H1 (cell line): ENCODE results near the gene MITF. TPM values are rescaled to one million over a fixed set of nuclear protein-coding genes. Genes with fewer than 3 reads are reported as not detected.

Experiments
- CTCF ChIA-PET: fragments of 300-600 bp; sonication (Branson Sonifier 250); formaldehyde crosslinking; loops from one replicate; lab custom pipeline; 2021; ENCODE audit not compliant: partially characterized antibody; lab: Charles Lee
- POLR2A ChIA-PET: fragments of 300-600 bp; sonication (Branson Sonifier 250); formaldehyde crosslinking; loops from one replicate; lab custom pipeline; 2021; ENCODE audit warnings: inconsistent platforms; ENCODE audit not compliant: partially characterized antibody; lab: Charles Lee
- DNase-seq, 2 experiments: peaks; one replicate each; pipeline versions ENCODE4 v3.0.0 to v3.0.0-alpha.2; 2010 to 2022; ENCODE audit warnings: low spot score in 2 of 2, low read depth in 1 of 2, mixed read lengths in 1 of 2
- FAIRE-seq: peaks from 2 replicates; lab custom pipeline; 2011; peaks lifted over from hg19 to GRCh38; lab: Jason Lieb, UNC
- H2AFZ ChIP-seq: 2 replicates; pipeline ENCODE4 v1.8.1; 2012; ENCODE audit warnings: low read length, inconsistent platforms
- H2AK5ac ChIP-seq: 2 replicates; pipeline ENCODE4 v1.6.1; 2013; ENCODE audit warnings: low read depth, low read length
- H2BK120ac ChIP-seq: replicated peaks from 2 replicates; pipeline ENCODE3; 2013; ENCODE audit warnings: low read depth, low read length, inconsistent platforms
- H2BK12ac ChIP-seq: 2 replicates; pipeline ENCODE4 v1.6.1; 2013; ENCODE audit warnings: low read depth, low read length
- H2BK15ac ChIP-seq: 2 replicates; pipeline ENCODE4 v1.6.1; 2013; ENCODE audit warnings: low read length
- H2BK20ac ChIP-seq: 2 replicates; pipeline ENCODE4 v1.6.1; 2013; ENCODE audit warnings: low read length
- H2BK5ac ChIP-seq: 2 replicates; pipeline ENCODE4 v1.6.1; 2013; ENCODE audit warnings: low read depth, low read length
- H3K14ac ChIP-seq: 2 replicates; pipeline ENCODE4 v1.6.1; 2013; ENCODE audit warnings: inconsistent platforms; ENCODE audit not compliant: insufficient read length
- H3K18ac ChIP-seq: 2 replicates; pipeline ENCODE4 v1.6.1; 2013; ENCODE audit warnings: low read length; ENCODE audit errors: extremely low read depth
- H3K23ac ChIP-seq: 2 replicates; pipeline ENCODE4 v1.6.1; 2013; ENCODE audit warnings: inconsistent platforms; ENCODE audit not compliant: insufficient read length
- H3K23me2 ChIP-seq: 2 replicates; pipeline ENCODE4 v1.6.1; 2013; ENCODE audit warnings: low read depth, low read length
- H3K27ac ChIP-seq: 2 replicates; pipeline ENCODE4 v1.6.1; 2011; ENCODE audit warnings: low read depth, low read length, inconsistent platforms
- H3K27me3 ChIP-seq, 4 experiments: replicated peaks in 1 of 4; 1 replicate in 1 of 4; 2 replicates in 3 of 4; pipeline versions ENCODE4 v1.6.1 to v1.8.1; 2011 to 2013; ENCODE audit warnings: low read length in 3 of 4, mild to moderate bottlenecking in 3 of 4, inconsistent platforms in 2 of 4, mixed read lengths in 2 of 4, moderate library complexity in 1 of 4; ENCODE audit not compliant: control insufficient read depth in 3 of 4, insufficient read depth in 3 of 4; ENCODE audit errors: extremely low read depth in 1 of 4
- H3K36me3 ChIP-seq, 4 experiments: 2 replicates each; pipeline versions ENCODE4 v1.6.1 to v1.8.1; 2011 to 2013; ENCODE audit warnings: mild to moderate bottlenecking in 4 of 4, low read length in 3 of 4, moderate library complexity in 2 of 4, control low read depth in 1 of 4, inconsistent platforms in 1 of 4; ENCODE audit not compliant: insufficient read depth in 4 of 4, control insufficient read depth in 2 of 4
- H3K4ac ChIP-seq: replicated peaks from 2 replicates; pipeline ENCODE3; 2013; ENCODE audit warnings: low read length, low read depth, mixed read lengths, inconsistent platforms; ENCODE audit not compliant: insufficient read length
- H3K4me1 ChIP-seq, 4 experiments: replicated peaks in 1 of 4; 1 replicate in 1 of 4; 2 replicates in 3 of 4; pipeline versions ENCODE4 v1.6.1 to v1.8.1; 2011 to 2013; ENCODE audit warnings: low read length in 3 of 4, inconsistent platforms in 2 of 4, mixed read lengths in 1 of 4; ENCODE audit not compliant: insufficient read depth in 4 of 4, control insufficient read depth in 3 of 4
- H3K4me2 ChIP-seq, 2 experiments: 2 replicates each; pipeline versions ENCODE4 v1.6.1 to v1.8.1; 2011 to 2013; ENCODE audit warnings: low read depth in 2 of 2, low read length in 2 of 2, control low read depth in 1 of 2, inconsistent platforms in 1 of 2, mild to moderate bottlenecking in 1 of 2; ENCODE audit not compliant: insufficient read depth in 1 of 2
- H3K4me3 ChIP-seq, 4 experiments: fragments of 200-600, 300-600 bp in 1 of 4; sonication (generic), shearing (Covaris generic), sonication (Bioruptor Twin) in 1 of 4; 2 replicates each; pipeline versions ENCODE4 v1.5.1 to v1.8.1; 2011 to 2016; ENCODE audit warnings: low read length in 4 of 4, low read depth in 3 of 4, control low read depth in 2 of 4, inconsistent platforms in 2 of 4, mild to moderate bottlenecking in 2 of 4, mixed read lengths in 1 of 4, moderate library complexity in 1 of 4; ENCODE audit not compliant: insufficient read depth in 2 of 4; ENCODE audit errors: extremely low read depth in 1 of 4
- H3K56ac ChIP-seq: replicated peaks from 2 replicates; pipeline ENCODE3; 2013; ENCODE audit warnings: low read depth, mild to moderate bottlenecking, mixed read lengths, low read length, inconsistent platforms; ENCODE audit not compliant: insufficient read length
- H3K79me1 ChIP-seq: 2 replicates; pipeline ENCODE4 v1.6.1; 2013; ENCODE audit warnings: low read depth, low read length, control low read depth
- H3K79me2 ChIP-seq, 2 experiments: 2 replicates each; pipeline versions ENCODE4 v1.6.1 to v1.8.1; 2012 to 2013; ENCODE audit warnings: low read length in 2 of 2, mild to moderate bottlenecking in 2 of 2, inconsistent platforms in 1 of 2; ENCODE audit not compliant: insufficient read depth in 2 of 2, control insufficient read depth in 1 of 2
- H3K9ac ChIP-seq, 4 experiments: replicated peaks in 1 of 4; 1 replicate in 1 of 4; 2 replicates in 3 of 4; pipeline versions ENCODE4 v1.6.1 to v1.8.1; 2011 to 2013; ENCODE audit warnings: low read depth in 3 of 4, low read length in 3 of 4, control low read depth in 2 of 4, mild to moderate bottlenecking in 2 of 4, moderate library complexity in 2 of 4, inconsistent platforms in 1 of 4; ENCODE audit errors: extremely low read depth in 1 of 4
- H3K9me3 ChIP-seq, 2 experiments: 2 replicates each; pipeline versions ENCODE4 v1.6.1 to v1.8.1; 2012 to 2013; ENCODE audit warnings: mild to moderate bottlenecking in 2 of 2, moderate library complexity in 2 of 2, control low read depth in 1 of 2, inconsistent platforms in 1 of 2, low read depth in 1 of 2, low read length in 1 of 2, mixed read lengths in 1 of 2; ENCODE audit not compliant: insufficient read depth in 2 of 2
- H4K20me1 ChIP-seq, 2 experiments: replicated peaks in 1 of 2; 2 replicates each; pipeline versions ENCODE3 to v1.8.1; 2011 to 2013; ENCODE audit warnings: inconsistent platforms in 2 of 2, low read length in 2 of 2, mild to moderate bottlenecking in 1 of 2; ENCODE audit not compliant: insufficient read depth in 2 of 2, control insufficient read depth in 1 of 2
- H4K5ac ChIP-seq: 2 replicates; pipeline ENCODE4 v1.6.1; 2013; ENCODE audit warnings: low read length, low read depth, mixed read lengths, inconsistent platforms; ENCODE audit not compliant: insufficient read length
- H4K8ac ChIP-seq: 2 replicates; pipeline ENCODE4 v1.8.0; 2013; ENCODE audit warnings: mild to moderate bottlenecking, moderate library complexity, low read length, inconsistent platforms; ENCODE audit not compliant: insufficient read depth; ENCODE audit errors: extremely low read depth
- H4K91ac ChIP-seq: replicated peaks from 2 replicates; pipeline ENCODE3; 2013; ENCODE audit warnings: low read length, mixed read lengths, inconsistent platforms; ENCODE audit not compliant: insufficient read length
- ASH2L ChIP-seq: fragments of 200-600, 300-600 bp; sonication (generic); IDR thresholded peaks from one replicate; pipeline ENCODE4 v1.7.1; 2017; ENCODE audit warnings: low read length
- BCL11A ChIP-seq, 2 experiments: IDR thresholded peaks; one replicate each; pipeline ENCODE4 v1.6.1; 2011; ENCODE audit warnings: low read depth in 2 of 2, low read length in 2 of 2, mild to moderate bottlenecking in 2 of 2
- BRCA1 ChIP-seq: IDR thresholded peaks from 2 replicates; pipeline ENCODE4 v1.6.1; 2012; ENCODE audit warnings: low read depth, low read length, improper control_type of control experiment
- HDAC2 ChIP-seq, 2 experiments: fragments of 300-600 bp in 1 of 2; sonication (generic) in 1 of 2; IDR thresholded peaks; 2 replicates each; pipeline ENCODE4 v1.6.1; 2011 to 2012; ENCODE audit warnings: low read depth in 2 of 2, low read length in 2 of 2, mild to moderate bottlenecking in 2 of 2, moderate library complexity in 2 of 2, borderline replicate concordance in 1 of 2, inconsistent platforms in 1 of 2
- MAX ChIP-seq: IDR thresholded peaks from 2 replicates; pipeline ENCODE4 v1.6.1; 2012; ENCODE audit warnings: inconsistent platforms
- NRF1 ChIP-seq: IDR thresholded peaks from 2 replicates; pipeline ENCODE4 v1.6.1; 2011; ENCODE audit warnings: mild to moderate bottlenecking, low read depth, low read length, improper control_type of control experiment
- POLR2AphosphoS5 ChIP-seq: IDR thresholded peaks from 2 replicates; pipeline ENCODE4 v1.6.1; 2011; ENCODE audit warnings: low read depth, low read length
- RBBP5 ChIP-seq: IDR thresholded peaks from 2 replicates; pipeline ENCODE4 v1.7.1; 2012; ENCODE audit warnings: low read depth, mild to moderate bottlenecking, inconsistent platforms, low read length, moderate library complexity, borderline replicate concordance
- SIRT6 ChIP-seq: IDR thresholded peaks from one replicate; pipeline ENCODE4 v1.7.1; 2012; ENCODE audit warnings: low read length, inconsistent platforms
- SRF ChIP-seq: IDR thresholded peaks from 2 replicates; pipeline ENCODE4 v1.6.1; 2011; ENCODE audit warnings: mild to moderate bottlenecking, low read depth, low read length, moderate library complexity
- SUZ12 ChIP-seq: fragments of 200-600 bp; sonication (generic); IDR thresholded peaks from 2 replicates; pipeline ENCODE4 v1.6.1; 2012; ENCODE audit warnings: mild to moderate bottlenecking, inconsistent platforms, low read length, moderate library complexity, mixed read lengths
- TAF1 ChIP-seq: IDR thresholded peaks from 2 replicates; pipeline ENCODE4 v1.6.1; 2011; ENCODE audit warnings: mild to moderate bottlenecking, low read depth, low read length
- YY1 ChIP-seq: IDR thresholded peaks from 2 replicates; pipeline ENCODE4 v1.6.1; 2011; ENCODE audit warnings: low read depth, mild to moderate bottlenecking, low read length
- polyA plus RNA-seq, 7 experiments: library from polyadenylated mRNA; depleted of rRNA in 3 of 7; stranded (reverse) in 5 of 7; unstranded in 2 of 7; fragments of >200 nt in 5 of 7; fragments of 200-250 nt in 2 of 7; gene quantifications; 1 replicate in 5 of 7; 2 replicates in 1 of 7; 4 replicates in 1 of 7; pipeline versions ENCODE4 v1.2.1 to v1.2.3, GENCODE V29; 2011 to 2013; ENCODE audit warnings: missing spikeins in 2 of 7, mixed read lengths in 2 of 7
- total RNA-seq: library from RNA; stranded (reverse); fragmentation: NEBNext Ultra II Directional; extraction: Animal tissue kit (Norgen Biotek cat#: 25700); gene quantifications from 2 replicates; pipeline ENCODE4 v1.2.1, GENCODE V29; 2021

Gene MITF
- total and polyA plus RNA-seq, 2 of the 8 experiments (the other 6 are each of a cell fraction or from before 2014, with no cell fraction given): 0.53 to 1.4 TPM

GRCh38 chr3:69776920-69777581 lies 37.8 kb downstream of the MITF start:
- no peak overlapping the region for H3K56ac ChIP-seq
- no peak overlapping the region for H4K8ac ChIP-seq
- no peaks in the 10 kb centered on the region for H3K36me3 ChIP-seq
- H2BK5ac ChIP-seq: no peak overlapping the region
- H3K27ac ChIP-seq: no peak overlapping the region
- no peaks in the 10 kb centered on the region for H4K20me1 ChIP-seq
- no peak overlapping the region for H2BK15ac ChIP-seq
- H3K27me3 ChIP-seq: no peaks in the 10 kb centered on the region
- H4K5ac ChIP-seq: no peak overlapping the region
- no peak overlapping the region for H3K4me2 ChIP-seq
- H3K4me1 ChIP-seq: no peaks in the 10 kb centered on the region
- no peak overlapping the region for H3K4me3 ChIP-seq
- H3K9me3 ChIP-seq: no peaks in the 10 kb centered on the region
- DNase-seq (no peak), FAIRE-seq (no peak)
- no peak overlapping the region for H3K14ac ChIP-seq
- no peaks in the 10 kb centered on the region for H3K79me1 ChIP-seq
- no peak overlapping the region for H2AK5ac ChIP-seq
- H4K91ac ChIP-seq: no peak overlapping the region
- POLR2A ChIA-PET: no interaction called here
- H2BK20ac ChIP-seq: no peak overlapping the region
- H3K23ac ChIP-seq: no peak overlapping the region
- no peak overlapping the region for H2BK12ac ChIP-seq
- no peaks in the 10 kb centered on the region for H3K23me2 ChIP-seq
- no peak overlapping the region for H2BK120ac ChIP-seq
- no peaks in the 10 kb centered on the region for H3K79me2 ChIP-seq
- no peak overlapping the region for H3K9ac ChIP-seq
- H3K18ac ChIP-seq: no peak overlapping the region
- no peak overlapping the region for H3K4ac ChIP-seq
- CTCF ChIA-PET: no interaction called here
- H2AFZ ChIP-seq: no peak overlapping the region
- TF ChIP-seq TAF1 (no peak), ASH2L (no peak), MAX (no peak), SIRT6 (no peak), SRF (no peak), BCL11A (IDR thresholded peaks at IDR 0.05; ENCODE audit: low read depth in 2 of 2, low read length in 2 of 2) (no peak), YY1 (no peak), RBBP5 (no peak), POLR2AphosphoS5 (no peak), HDAC2 (IDR thresholded peaks at IDR 0.05; ENCODE audit: borderline replicate concordance in 1 of 2, low read depth in 2 of 2, low read length in 2 of 2) (no peak), SUZ12 (no peak), BRCA1 (no peak), NRF1 (no peak)
